GM12878 (cell line): ENCODE measurements around the gene PLXNC1. TPM values are rescaled to one million over a fixed set of nuclear protein-coding genes. Genes with fewer than 3 reads are reported as not detected.

ENCODE experiments used
- CHD2 ChIP-seq: IDR thresholded peaks from 2 replicates; pipeline ENCODE4 v1.6.1; 2011; ENCODE audit warnings: low read depth, low read length, improper control_type of control experiment, borderline replicate concordance
- ETV6 ChIP-seq, 2 experiments: fragments of 450-650 bp in 1 of 2; IDR thresholded peaks in 1 of 2; conservative IDR thresholded peaks in 1 of 2; 2 replicates each; pipeline ENCODE4 v1.6.1; 2014; ENCODE audit warnings: antibody characterized with exemption in 1 of 2, borderline replicate concordance in 1 of 2, low read depth in 1 of 2, mild to moderate bottlenecking in 1 of 2, moderate library complexity in 1 of 2
- GATAD2B ChIP-seq: fragments of 450-650 bp; conservative IDR thresholded peaks from 2 replicates; pipeline ENCODE4 v1.6.1; 2017; ENCODE audit warnings: low read depth, mild to moderate bottlenecking, moderate library complexity
- HCFC1 ChIP-seq: fragments of 150-350 bp; IDR thresholded peaks from 2 replicates; pipeline ENCODE4 v1.6.1; 2014; ENCODE audit warnings: low read length
- IKZF2 ChIP-seq, 2 experiments: fragments of 450-650 bp; IDR thresholded peaks; 2 replicates each; pipeline ENCODE4 v1.6.1; 2017; ENCODE audit warnings: mild to moderate bottlenecking in 2 of 2, moderate library complexity in 2 of 2
- KLF5 ChIP-seq: fragments of 450-650 bp; IDR thresholded peaks from 2 replicates; pipeline ENCODE4 v1.6.1; 2014; ENCODE audit warnings: mild to moderate bottlenecking; ENCODE audit not compliant: partially characterized antibody
- MEF2A ChIP-seq: IDR thresholded peaks from 2 replicates; pipeline ENCODE4 v1.6.1; 2011; ENCODE audit warnings: low read depth, mild to moderate bottlenecking, low read length, moderate library complexity; ENCODE audit not compliant: insufficient read depth
- SPI1 ChIP-seq: IDR thresholded peaks from 2 replicates; pipeline ENCODE4 v1.6.1; 2011; ENCODE audit warnings: low read depth, mild to moderate bottlenecking, low read length, moderate library complexity, borderline replicate concordance; ENCODE audit not compliant: insufficient read depth
- TARDBP ChIP-seq: IDR thresholded peaks from 2 replicates; pipeline ENCODE4 v1.6.1; 2016; ENCODE audit warnings: borderline replicate concordance
- TBL1XR1 ChIP-seq: IDR thresholded peaks from 2 replicates; pipeline ENCODE4 v1.6.1; 2012; ENCODE audit warnings: low read depth, low read length, improper control_type of control experiment
- TCF7 ChIP-seq: IDR thresholded peaks from 2 replicates; pipeline ENCODE4 v1.6.1; 2014; ENCODE audit warnings: antibody characterized with exemption, borderline replicate concordance
- YY1 ChIP-seq: IDR thresholded peaks from 2 replicates; pipeline ENCODE4 v1.6.1; 2011; ENCODE audit warnings: low read depth, mild to moderate bottlenecking, low read length
- ZNF207 ChIP-seq: fragments of 450-650 bp; IDR thresholded peaks from 2 replicates; pipeline ENCODE4 v1.6.1; 2014; ENCODE audit warnings: antibody characterized with exemption, mild to moderate bottlenecking, borderline replicate concordance
- ZNF687 ChIP-seq: fragments of 450-650 bp; IDR thresholded peaks from 2 replicates; pipeline ENCODE4 v1.6.1; 2017; ENCODE audit warnings: mild to moderate bottlenecking, moderate library complexity
- polyA plus RNA-seq, 11 experiments: library from polyadenylated mRNA; depleted of rRNA in 4 of 11; unstranded in 6 of 11; stranded (reverse) in 5 of 11; fragments of >200 nt; fragmentation: Nextera tagmentation in 4 of 11; fragmentation: Illumina TruSeq in 1 of 11; extraction: Ambion mirVana in 4 of 11; extraction: Trizol in 1 of 11; gene quantifications; 1 replicate in 1 of 11; 2 replicates in 10 of 11; pipeline versions ENCODE4 v1.2.1 to v1.2.3, GENCODE V29; 2011 to 2016; ENCODE audit warnings: inconsistent platforms in 2 of 11, missing spikeins in 2 of 11, low read depth in 1 of 11
- total RNA-seq, 4 experiments: library from RNA; depleted of rRNA in 3 of 4; stranded (reverse); fragments of >200 nt in 3 of 4; fragmentation: Illumina TruSeq in 1 of 4; extraction: Trizol in 1 of 4; gene quantifications; 2 replicates each; pipeline versions ENCODE4 v1.2.1 to v1.2.3, GENCODE V29; 2013 to 2021
- TF ChIP-seq, protein P1 (sequence below): IDR thresholded peaks from 2 replicates; pipeline ENCODE4 v1.6.1; 2012; ENCODE audit warnings: improper control_type of control experiment, low read depth, low read length; ENCODE audit not compliant: insufficient replicate concordance
- TF ChIP-seq, protein P2 (sequence below): IDR thresholded peaks from 2 replicates; pipeline ENCODE4 v1.6.1; 2011; ENCODE audit warnings: mild to moderate bottlenecking, low read depth, low read length, moderate library complexity; ENCODE audit not compliant: insufficient replicate concordance

PLXNC1 gene
- total and polyA plus RNA-seq, 10 of the 15 experiments (the other 5 are each of a cell fraction or from before 2014, with no cell fraction given) = 5.2 to 41.2 (median 24.6) TPM

DNA sequence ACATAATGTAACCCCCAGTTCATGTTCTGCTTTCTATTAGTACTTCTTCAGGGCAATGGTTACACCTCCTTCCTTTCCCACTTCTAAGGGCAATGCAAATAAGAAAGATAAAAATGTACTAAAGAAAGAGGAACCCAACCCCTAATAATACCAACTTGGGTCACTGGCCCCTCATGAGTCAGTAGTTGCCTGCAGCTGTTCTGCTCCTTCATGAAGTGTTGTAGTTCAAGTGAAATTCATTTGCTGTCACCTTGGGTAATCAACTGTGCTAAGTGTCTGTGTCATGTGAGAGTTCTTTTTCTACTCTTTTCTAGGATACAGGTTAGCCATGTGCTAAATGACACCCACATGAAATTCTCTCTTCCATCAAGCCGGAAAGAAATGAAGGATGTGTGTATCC is 91.8 kb downstream of the PLXNC1 start (continued):
- TF ChIP-seq CHD2 (peak; percentile 46; the same call in 1 of the 2 replicates), IKZF2 (IDR thresholded peaks at IDR 0.05) (peak; percentile 83 to 84; a peak in 3 of 4 replicates), TARDBP (no peak), KLF5 (no peak), ZNF207 (no peak), ZNF687 (peak; percentile 88; the same call in 1 of the 2 replicates), GATAD2B (0 out of 2 replicates have a peak, but pooled peaks have one; percentile 47), YY1 (no peak), MEF2A (peak; percentile 87), HCFC1 (no peak), TCF7 (peak; percentile 86), SPI1 (peak; percentile 93), ETV6 (conservative IDR thresholded peaks at IDR 0.05 in 1 of 2, IDR thresholded peaks at IDR 0.05 in 1 of 2; ENCODE audit: borderline replicate concordance in 1 of 2, low read depth in 1 of 2) (no peak; a peak in 1 of 4 replicates), TBL1XR1 (no peak)
- TF ChIP-seq, protein P1, sequence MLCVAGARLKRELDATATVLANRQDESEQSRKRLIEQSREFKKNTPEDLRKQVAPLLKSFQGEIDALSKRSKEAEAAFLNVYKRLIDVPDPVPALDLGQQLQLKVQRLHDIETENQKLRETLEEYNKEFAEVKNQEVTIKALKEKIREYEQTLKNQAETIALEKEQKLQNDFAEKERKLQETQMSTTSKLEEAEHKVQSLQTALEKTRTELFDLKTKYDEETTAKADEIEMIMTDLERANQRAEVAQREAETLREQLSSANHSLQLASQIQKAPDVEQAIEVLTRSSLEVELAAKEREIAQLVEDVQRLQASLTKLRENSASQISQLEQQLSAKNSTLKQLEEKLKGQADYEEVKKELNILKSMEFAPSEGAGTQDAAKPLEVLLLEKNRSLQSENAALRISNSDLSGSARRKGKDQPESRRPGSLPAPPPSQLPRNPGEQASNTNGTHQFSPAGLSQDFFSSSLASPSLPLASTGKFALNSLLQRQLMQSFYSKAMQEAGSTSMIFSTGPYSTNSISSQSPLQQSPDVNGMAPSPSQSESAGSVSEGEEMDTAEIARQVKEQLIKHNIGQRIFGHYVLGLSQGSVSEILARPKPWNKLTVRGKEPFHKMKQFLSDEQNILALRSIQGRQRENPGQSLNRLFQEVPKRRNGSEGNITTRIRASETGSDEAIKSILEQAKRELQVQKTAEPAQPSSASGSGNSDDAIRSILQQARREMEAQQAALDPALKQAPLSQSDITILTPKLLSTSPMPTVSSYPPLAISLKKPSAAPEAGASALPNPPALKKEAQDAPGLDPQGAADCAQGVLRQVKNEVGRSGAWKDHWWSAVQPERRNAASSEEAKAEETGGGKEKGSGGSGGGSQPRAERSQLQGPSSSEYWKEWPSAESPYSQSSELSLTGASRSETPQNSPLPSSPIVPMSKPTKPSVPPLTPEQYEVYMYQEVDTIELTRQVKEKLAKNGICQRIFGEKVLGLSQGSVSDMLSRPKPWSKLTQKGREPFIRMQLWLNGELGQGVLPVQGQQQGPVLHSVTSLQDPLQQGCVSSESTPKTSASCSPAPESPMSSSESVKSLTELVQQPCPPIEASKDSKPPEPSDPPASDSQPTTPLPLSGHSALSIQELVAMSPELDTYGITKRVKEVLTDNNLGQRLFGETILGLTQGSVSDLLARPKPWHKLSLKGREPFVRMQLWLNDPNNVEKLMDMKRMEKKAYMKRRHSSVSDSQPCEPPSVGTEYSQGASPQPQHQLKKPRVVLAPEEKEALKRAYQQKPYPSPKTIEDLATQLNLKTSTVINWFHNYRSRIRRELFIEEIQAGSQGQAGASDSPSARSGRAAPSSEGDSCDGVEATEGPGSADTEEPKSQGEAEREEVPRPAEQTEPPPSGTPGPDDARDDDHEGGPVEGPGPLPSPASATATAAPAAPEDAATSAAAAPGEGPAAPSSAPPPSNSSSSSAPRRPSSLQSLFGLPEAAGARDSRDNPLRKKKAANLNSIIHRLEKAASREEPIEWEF = no peak
- TF ChIP-seq, protein P2, sequence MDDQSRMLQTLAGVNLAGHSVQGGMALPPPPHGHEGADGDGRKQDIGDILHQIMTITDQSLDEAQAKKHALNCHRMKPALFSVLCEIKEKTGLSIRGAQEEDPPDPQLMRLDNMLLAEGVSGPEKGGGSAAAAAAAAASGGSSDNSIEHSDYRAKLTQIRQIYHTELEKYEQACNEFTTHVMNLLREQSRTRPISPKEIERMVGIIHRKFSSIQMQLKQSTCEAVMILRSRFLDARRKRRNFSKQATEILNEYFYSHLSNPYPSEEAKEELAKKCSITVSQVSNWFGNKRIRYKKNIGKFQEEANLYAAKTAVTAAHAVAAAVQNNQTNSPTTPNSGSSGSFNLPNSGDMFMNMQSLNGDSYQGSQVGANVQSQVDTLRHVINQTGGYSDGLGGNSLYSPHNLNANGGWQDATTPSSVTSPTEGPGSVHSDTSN = no peak
